IMR-90 (cell line): Measurements from ENCODE around the gene MFAP4.

ENCODE experiments used
- CEBPB ChIP-seq: IDR thresholded peaks from 2 replicates; pipeline ENCODE4 v1.6.1; 2012; ENCODE audit warnings: low read depth, low read length, improper control_type of control experiment
- CHD1 ChIP-seq: IDR thresholded peaks from 2 replicates; pipeline ENCODE4 v1.6.1; 2012; ENCODE audit warnings: low read depth, low read length, improper control_type of control experiment
- CTCF ChIP-seq: conservative IDR thresholded peaks from 2 replicates; pipeline ENCODE4 v1.5.1; 2012; ENCODE audit warnings: mild to moderate bottlenecking, low read depth, low read length, improper control_type of control experiment
- FOS ChIP-seq: fragments of 150-350 bp; IDR thresholded peaks from 2 replicates; pipeline ENCODE4 v1.6.1; 2016; ENCODE audit warnings: low read depth, low read length
- MAFK ChIP-seq: IDR thresholded peaks from 2 replicates; pipeline ENCODE4 v1.6.1; 2012; ENCODE audit warnings: low read depth, low read length, improper control_type of control experiment
- MAZ ChIP-seq: IDR thresholded peaks from 2 replicates; pipeline ENCODE4 v1.6.1; 2012; ENCODE audit warnings: low read depth, mild to moderate bottlenecking, low read length, improper control_type of control experiment, moderate library complexity, borderline replicate concordance
- POLR2A ChIP-seq: IDR thresholded peaks from 2 replicates; pipeline ENCODE4 v1.6.1; 2012; ENCODE audit warnings: mild to moderate bottlenecking, low read depth, low read length
- RAD21 ChIP-seq: IDR thresholded peaks from 2 replicates; pipeline ENCODE4 v1.6.1; 2012; ENCODE audit warnings: low read length, improper control_type of control experiment
- RCOR1 ChIP-seq: IDR thresholded peaks from 2 replicates; pipeline ENCODE4 v1.6.1; 2012; ENCODE audit warnings: mild to moderate bottlenecking, low read length, improper control_type of control experiment; ENCODE audit not compliant: insufficient replicate concordance
- RFX5 ChIP-seq: IDR thresholded peaks from 2 replicates; pipeline ENCODE4 v1.8.0; 2012; ENCODE audit warnings: low read depth, mild to moderate bottlenecking, low read length, moderate library complexity
- SMC3 ChIP-seq: fragments of 150-350 bp; IDR thresholded peaks from 2 replicates; pipeline ENCODE4 v1.6.1; 2016; ENCODE audit warnings: low read depth, mild to moderate bottlenecking, antibody characterized with exemption, low read length, moderate library complexity
- USF2 ChIP-seq: fragments of 150-350 bp; IDR thresholded peaks from 2 replicates; pipeline ENCODE4 v1.6.1; 2017; ENCODE audit warnings: mild to moderate bottlenecking, antibody characterized with exemption, low read length, low read depth

GRCh38 chr17:19347323-19348080 is 39.5 kb downstream of the MFAP4 start:
- TF ChIP-seq CTCF (no peak), RFX5 (no peak), USF2 (no peak), SMC3 (no peak), RCOR1 (no peak), POLR2A (no peak), CEBPB (no peak), RAD21 (no peak), MAZ (no peak), CHD1 (no peak), MAFK (no peak), FOS (no peak)
